ENCODE measurements around the gene CDH13. TPM values are rescaled to one million over a fixed set of nuclear protein-coding genes. Genes with fewer than 3 reads are reported as not detected.

The CDH13 gene
- total and polyA plus RNA-seq, 2 donors (not counting 3 experiments of a cell fraction or from before 2014, with no cell fraction given) = 96.6 to 124 TPM

GRCh38 chr16:83530293-83530692, 903.5 kb downstream of the CDH13 start:
- no peak overlapping the region for H2AFZ ChIP-seq (ENCODE audit: low read depth, low read length)
- no peak overlapping the region for H3K9ac ChIP-seq (replicated peaks; ENCODE audit: extremely low read depth, insufficient read depth, low read length)
- no peak overlapping the region for H3K4me2 ChIP-seq (ENCODE audit: insufficient read depth, low read length)
- H3K36me3 ChIP-seq (ENCODE audit: control insufficient read depth in 2 of 2, extremely low read depth in 1 of 2, insufficient read depth in 2 of 2, low read length in 2 of 2) = no peaks in the 10 kb centered on the region
- H3K4me1 ChIP-seq (ENCODE audit: control insufficient read depth, extremely low read depth, insufficient read depth, low read length) = no peaks in the 10 kb centered on the region
- no peak overlapping the region for H3K4me3 ChIP-seq (replicated peaks in 1 of 3; ENCODE audit: insufficient read depth in 1 of 3, low read depth in 1 of 3, low read length in 3 of 3)
- no peaks in the 10 kb centered on the region for H3K79me2 ChIP-seq (ENCODE audit: control insufficient read depth, insufficient read depth, low read length)
- CTCF ChIA-PET = no interaction called here
- intact Hi-C loops (cut with micrococcal nuclease) (no loop called here), dilution Hi-C loops (cut with MboI; ENCODE audit: extremely low pct_ligation_motif_present, low sequenced_read_pairs) (no loop called here)
- TF ChIP-seq GATA2 (IDR thresholded peaks at IDR 0.05; ENCODE audit: insufficient read depth, insufficient read length, low read depth, low read length) (no peak), FOS (IDR thresholded peaks at IDR 0.05; ENCODE audit: borderline replicate concordance, insufficient read depth, low read length) (no peak), MAX (IDR thresholded peaks at IDR 0.05; ENCODE audit: insufficient read depth, insufficient read length) (no peak), JUN (IDR thresholded peaks at IDR 0.05; ENCODE audit: borderline replicate concordance, insufficient read depth, insufficient read length, low read depth) (no peak), MYC (IDR thresholded peaks at IDR 0.05; ENCODE audit: low read depth, low read length) (no peak), POLR2AphosphoS5 (IDR thresholded peaks at IDR 0.05; ENCODE audit: insufficient read depth, low read depth, low read length) (no peak), POLR2A (IDR thresholded peaks at IDR 0.05; ENCODE audit: low read depth, low read length) (no peak), EZH2 (IDR thresholded peaks at IDR 0.05; ENCODE audit: borderline replicate concordance, low read depth, low read length, severe bottlenecking) (no peak)
- TF ChIP-seq, protein P1, sequence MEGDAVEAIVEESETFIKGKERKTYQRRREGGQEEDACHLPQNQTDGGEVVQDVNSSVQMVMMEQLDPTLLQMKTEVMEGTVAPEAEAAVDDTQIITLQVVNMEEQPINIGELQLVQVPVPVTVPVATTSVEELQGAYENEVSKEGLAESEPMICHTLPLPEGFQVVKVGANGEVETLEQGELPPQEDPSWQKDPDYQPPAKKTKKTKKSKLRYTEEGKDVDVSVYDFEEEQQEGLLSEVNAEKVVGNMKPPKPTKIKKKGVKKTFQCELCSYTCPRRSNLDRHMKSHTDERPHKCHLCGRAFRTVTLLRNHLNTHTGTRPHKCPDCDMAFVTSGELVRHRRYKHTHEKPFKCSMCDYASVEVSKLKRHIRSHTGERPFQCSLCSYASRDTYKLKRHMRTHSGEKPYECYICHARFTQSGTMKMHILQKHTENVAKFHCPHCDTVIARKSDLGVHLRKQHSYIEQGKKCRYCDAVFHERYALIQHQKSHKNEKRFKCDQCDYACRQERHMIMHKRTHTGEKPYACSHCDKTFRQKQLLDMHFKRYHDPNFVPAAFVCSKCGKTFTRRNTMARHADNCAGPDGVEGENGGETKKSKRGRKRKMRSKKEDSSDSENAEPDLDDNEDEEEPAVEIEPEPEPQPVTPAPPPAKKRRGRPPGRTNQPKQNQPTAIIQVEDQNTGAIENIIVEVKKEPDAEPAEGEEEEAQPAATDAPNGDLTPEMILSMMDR (IDR thresholded peaks at IDR 0.05; ENCODE audit: extremely low read depth in 1 of 2, insufficient read depth in 1 of 2, low read depth in 1 of 2, low read length in 2 of 2) = no peak
- H4K20me1 ChIP-seq (replicated peaks; ENCODE audit: control insufficient read depth, extremely low read depth, insufficient read depth, low read length) = no peaks in the 10 kb centered on the region
- H3K9me1 ChIP-seq (replicated peaks; ENCODE audit: control insufficient read depth, extremely low read depth, insufficient read depth, low read length) = no peaks in the 10 kb centered on the region
- no peak for DNase-seq (ENCODE audit: low read depth, low spot score)
- no peaks in the 10 kb centered on the region for H3K27me3 ChIP-seq (ENCODE audit: control insufficient read depth in 2 of 2, insufficient read depth in 2 of 2, low read length in 2 of 2)
- no peaks in the 10 kb centered on the region for H3K9me3 ChIP-seq (replicated peaks; ENCODE audit: control insufficient read depth, insufficient read depth, low read length)
- BruUV-seq (replicated peaks) = no TSS peak
- FAIRE-seq = no peak
- no peak overlapping the region for H3K27ac ChIP-seq (ENCODE audit: insufficient read depth, low read depth, low read length)
- POLR2A ChIA-PET = no interaction called here

Measured in endothelial cell of umbilical vein (primary cell).